ENCODE results near the gene CYP8B1. TPM values are rescaled to one million over a fixed set of nuclear protein-coding genes. Genes with fewer than 3 reads are reported as not detected.

Gene CYP8B1
- total RNA-seq, 1 experiment from 2014 or later = 0.12 TPM

DNA sequence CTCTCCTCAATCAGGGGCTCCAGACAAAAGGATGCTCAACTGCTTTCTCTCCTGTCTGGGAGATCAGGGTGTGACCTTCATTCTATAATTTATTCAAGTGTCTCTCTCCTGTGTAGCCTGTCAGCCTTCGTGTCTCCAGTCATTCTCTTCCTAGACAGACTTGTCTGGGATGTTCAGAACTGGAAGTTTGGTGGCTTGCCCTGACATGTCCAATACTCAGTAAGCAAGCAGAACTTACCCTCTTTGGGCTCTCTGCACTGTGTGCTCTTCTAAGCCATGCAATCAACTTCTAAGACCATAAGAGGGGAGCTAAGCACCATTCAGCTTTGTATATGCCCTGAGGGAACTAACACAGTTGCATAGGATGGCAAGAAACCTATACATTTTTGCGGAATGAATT lies 52.3 kb downstream of the CYP8B1 start:
- Histone ChIP-seq H3K9me3 (ENCODE audit: control insufficient read depth in 1 of 2, insufficient read depth in 1 of 2, low read depth in 1 of 2, low read length in 2 of 2) (no peaks in the 10 kb centered on the region), H3K4me1 (ENCODE audit: control insufficient read depth in 1 of 2, insufficient read depth in 2 of 2, low read length in 2 of 2) (peaks cover 2 to 15% of the 10 kb centered on the region in 2 experiments; a peak in 2 of 4 replicates), H3K4me2 (ENCODE audit: low read length) (no peak overlapping the region), H3K36me3 (ENCODE audit: control insufficient read depth in 1 of 2, insufficient read depth in 2 of 2, low read length in 2 of 2) (no peaks in the 10 kb centered on the region), H3K27ac (ENCODE audit: low read depth, low read length) (no peak overlapping the region), H4K20me1 (ENCODE audit: insufficient read depth) (no peaks in the 10 kb centered on the region), H3K4me3 (replicated peaks in 1 of 2; ENCODE audit: low read depth in 1 of 2, low read length in 2 of 2) (no peak overlapping the region), H3K9me2 (ENCODE audit: insufficient read depth) (no peaks in the 10 kb centered on the region), H2AFZ (ENCODE audit: low read depth, low read length, poor library complexity, severe bottlenecking) (peak overlapping the region; percentile 13), H3K9ac (ENCODE audit: low read length) (no peak overlapping the region), H3K27me3 (ENCODE audit: insufficient read depth, low read length) (no peaks in the 10 kb centered on the region), H3K79me2 (ENCODE audit: insufficient read depth, low read length) (no peaks in the 10 kb centered on the region)
- intact Hi-C loops (cut with micrococcal nuclease) = loop anchor here (10.0 kb wide), 1 partner anchor 279 kb away; no protein-coding TSS in a partner anchor
- ChIA-PET CTCF (interaction anchor here (0.6 kb wide), 1 partner anchor 275 kb away, joined by 3 read pairs; no protein-coding TSS in a partner anchor), RAD21 (ENCODE audit: low non-redundant PET in 1 of 2, low total read pairs in 2 of 2, uncharacterized antibody in 2 of 2, unreplicated experiment in 2 of 2) (no interaction called here), POLR2A (no interaction called here)
- DNase-seq (ENCODE audit: low read depth, low spot score) = no peak
- BruUV-seq (replicated peaks) = no TSS peak
- ATAC-seq = peak; percentile 42; the same call in 1 of the 2 replicates
- TF ChIP-seq POLR2AphosphoS5 (IDR thresholded peaks at IDR 0.05; ENCODE audit: low read depth, low read length) (no peak), SRF (IDR thresholded peaks at IDR 0.05; ENCODE audit: low read depth) (no peak), YY1 (IDR thresholded peaks at IDR 0.05; ENCODE audit: extremely low read depth, insufficient replicate concordance, low read depth, low read length) (no peak), FOSL1 (IDR thresholded peaks at IDR 0.05; ENCODE audit: low read depth) (no peak), RAD21 (IDR thresholded peaks at IDR 0.05; ENCODE audit: low read depth) (no peak)

DNA sequence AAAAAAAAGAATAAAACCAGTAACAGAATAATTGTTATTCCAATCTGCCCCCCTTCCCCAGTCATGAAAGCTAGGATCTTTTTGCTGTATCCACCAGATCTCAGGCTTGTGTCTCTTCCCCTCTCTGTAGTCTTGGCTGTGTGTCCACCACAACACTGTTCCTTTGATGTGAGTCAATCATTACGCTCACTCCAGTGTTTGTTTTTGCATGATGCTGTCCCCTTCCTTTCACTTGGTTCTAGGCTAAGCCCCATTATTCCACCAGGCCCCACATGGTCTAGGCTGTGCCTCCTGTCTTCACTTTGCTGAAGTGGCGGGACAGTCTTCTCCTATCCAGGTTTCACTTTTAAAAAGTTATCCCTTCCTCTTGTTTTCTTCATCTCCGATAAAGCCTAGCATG lies 52.9 kb downstream of the CYP8B1 start:
- Histone ChIP-seq H3K9me2 (ENCODE audit: insufficient read depth) (no peaks in the 10 kb centered on the region), H3K27ac (ENCODE audit: low read depth, low read length) (no peak overlapping the region), H3K79me2 (ENCODE audit: insufficient read depth, low read length) (no peaks in the 10 kb centered on the region), H3K27me3 (ENCODE audit: insufficient read depth, low read length) (no peaks in the 10 kb centered on the region), H4K20me1 (ENCODE audit: insufficient read depth) (no peaks in the 10 kb centered on the region), H3K4me2 (ENCODE audit: low read length) (no peak overlapping the region), H3K4me3 (replicated peaks in 1 of 2; ENCODE audit: low read depth in 1 of 2, low read length in 2 of 2) (no peak overlapping the region), H3K4me1 (ENCODE audit: control insufficient read depth in 1 of 2, insufficient read depth in 2 of 2, low read length in 2 of 2) (peaks cover 2 to 15% of the 10 kb centered on the region in 2 experiments; a peak in 2 of 4 replicates), H3K36me3 (ENCODE audit: control insufficient read depth in 1 of 2, insufficient read depth in 2 of 2, low read length in 2 of 2) (no peaks in the 10 kb centered on the region), H3K9me3 (ENCODE audit: control insufficient read depth in 1 of 2, insufficient read depth in 1 of 2, low read depth in 1 of 2, low read length in 2 of 2) (no peaks in the 10 kb centered on the region), H2AFZ (ENCODE audit: low read depth, low read length, poor library complexity, severe bottlenecking) (peak overlapping the region; percentile 13), H3K9ac (ENCODE audit: low read length) (no peak overlapping the region)
- intact Hi-C loops (cut with micrococcal nuclease) = loop anchor here (10.0 kb wide), 1 partner anchor 278 kb away; no protein-coding TSS in a partner anchor
- BruUV-seq (replicated peaks) = no TSS peak
- CTCF ChIA-PET = interaction anchor here (0.6 to 1.2 kb wide), 2 partner anchors 8 to 275 kb away, joined by 3 to 7 read pairs; no protein-coding TSS in a partner anchor
- POLR2A ChIA-PET = no interaction called here
- no peak for DNase-seq (ENCODE audit: low read depth, low spot score)
- peak; percentile 44 for ATAC-seq
- TF ChIP-seq CBX3 (IDR thresholded peaks at IDR 0.05; ENCODE audit: low read depth) (no peak), RAD21 (IDR thresholded peaks at IDR 0.05; ENCODE audit: low read depth) (no peak), EGR1 (IDR thresholded peaks at IDR 0.05; ENCODE audit: low read depth) (no peak), ATF3 (IDR thresholded peaks at IDR 0.05) (no peak), EZH2 (IDR thresholded peaks at IDR 0.05) (no peak), JUND (IDR thresholded peaks at IDR 0.05) (no peak), SIN3A (IDR thresholded peaks at IDR 0.05; ENCODE audit: low read depth) (no peak), POLR2AphosphoS5 (IDR thresholded peaks at IDR 0.05; ENCODE audit: low read depth, low read length) (no peak), YY1 (IDR thresholded peaks at IDR 0.05; ENCODE audit: extremely low read depth, insufficient replicate concordance, low read depth, low read length) (no peak), CEBPB (IDR thresholded peaks at IDR 0.05; ENCODE audit: low read depth) (no peak)
- RAD21 ChIA-PET (ENCODE audit: low non-redundant PET in 1 of 2, low total read pairs in 2 of 2, uncharacterized antibody in 2 of 2, unreplicated experiment in 2 of 2) = no interaction called here

Other genes starting within 250 kb of the CYP8B1 start
- gene ZBTB47, start 222.2 kb downstream of the CYP8B1 start, total RNA-seq (2021; ENCODE audit: unreplicated experiment) = 6.3 TPM
- gene KLHL40, start 190.3 kb downstream of the CYP8B1 start, total RNA-seq (2021; ENCODE audit: unreplicated experiment) = not detected
- 0.52 TPM for gene HHATL, start 173.1 kb downstream of the CYP8B1 start, total RNA-seq (2021; ENCODE audit: unreplicated experiment)
- gene CCDC13, start 102.6 kb downstream of the CYP8B1 start, total RNA-seq (2021; ENCODE audit: unreplicated experiment) = 2.3 TPM
- 71.2 TPM for gene HIGD1A, start 71.4 kb downstream of the CYP8B1 start, total RNA-seq (2021; ENCODE audit: unreplicated experiment)
- 0.76 TPM for gene ACKR2, start 66.4 kb downstream of the CYP8B1 start, total RNA-seq (2021; ENCODE audit: unreplicated experiment)
- gene ZNF662, start 30.3 kb upstream of the CYP8B1 start, total RNA-seq (2021; ENCODE audit: unreplicated experiment) = not detected
- gene GASK1A, start 103.4 kb upstream of the CYP8B1 start, total RNA-seq (2021; ENCODE audit: unreplicated experiment) = 1.0 TPM
- gene POMGNT2, start 230.2 kb upstream of the CYP8B1 start, total RNA-seq (2021; ENCODE audit: unreplicated experiment) = 21.6 TPM

All from HCT116 (cell line).